LNCaP clone FGC (cell line): Measurements from ENCODE around the gene HSPA5.

Experiments used
- DNase-seq: peaks from one replicate; pipeline ENCODE4 v3.0.0-alpha.2; 2011; ENCODE audit warnings: low read depth
- H3K4me3 ChIP-seq: 2 replicates; pipeline ENCODE4 v1.5.1; 2011; ENCODE audit warnings: mild to moderate bottlenecking, low read depth, low read length, control low read depth
- TF ChIP-seq, protein P1 (sequence below): IDR thresholded peaks from 2 replicates; pipeline ENCODE4 v1.5.1; 2012; ENCODE audit warnings: mild to moderate bottlenecking; ENCODE audit not compliant: control insufficient read depth, insufficient read depth; ENCODE audit errors: extremely low read depth

HSPA5 gene

GRCh38 chr9:125258832-125259534, 17.8 kb upstream of the HSPA5 start:
- TF ChIP-seq, protein P1, sequence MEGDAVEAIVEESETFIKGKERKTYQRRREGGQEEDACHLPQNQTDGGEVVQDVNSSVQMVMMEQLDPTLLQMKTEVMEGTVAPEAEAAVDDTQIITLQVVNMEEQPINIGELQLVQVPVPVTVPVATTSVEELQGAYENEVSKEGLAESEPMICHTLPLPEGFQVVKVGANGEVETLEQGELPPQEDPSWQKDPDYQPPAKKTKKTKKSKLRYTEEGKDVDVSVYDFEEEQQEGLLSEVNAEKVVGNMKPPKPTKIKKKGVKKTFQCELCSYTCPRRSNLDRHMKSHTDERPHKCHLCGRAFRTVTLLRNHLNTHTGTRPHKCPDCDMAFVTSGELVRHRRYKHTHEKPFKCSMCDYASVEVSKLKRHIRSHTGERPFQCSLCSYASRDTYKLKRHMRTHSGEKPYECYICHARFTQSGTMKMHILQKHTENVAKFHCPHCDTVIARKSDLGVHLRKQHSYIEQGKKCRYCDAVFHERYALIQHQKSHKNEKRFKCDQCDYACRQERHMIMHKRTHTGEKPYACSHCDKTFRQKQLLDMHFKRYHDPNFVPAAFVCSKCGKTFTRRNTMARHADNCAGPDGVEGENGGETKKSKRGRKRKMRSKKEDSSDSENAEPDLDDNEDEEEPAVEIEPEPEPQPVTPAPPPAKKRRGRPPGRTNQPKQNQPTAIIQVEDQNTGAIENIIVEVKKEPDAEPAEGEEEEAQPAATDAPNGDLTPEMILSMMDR: no peak
- H3K4me3 ChIP-seq: no peak overlapping the region
- no peak for DNase-seq

- DNase-seq: no peak
- TF ChIP-seq, protein P1: no peak
- no peak overlapping the region for H3K4me3 ChIP-seq
These were observed 17.1 kb upstream of the HSPA5 start for GRCh38 chr9:125258160-125258785.

- no peak overlapping the region for H3K4me3 ChIP-seq
- TF ChIP-seq, protein P1: peak; percentile 41
- DNase-seq: no peak
These were observed 14.7 kb upstream of the HSPA5 start for GRCh38 chr9:125255781-125256391.

- TF ChIP-seq, protein P1: no peak
- no peak for DNase-seq
- H3K4me3 ChIP-seq: no peak overlapping the region
These were observed 13.1 kb upstream of the HSPA5 start for GRCh38 chr9:125254231-125254630.

- DNase-seq: no peak
- no peak overlapping the region for H3K4me3 ChIP-seq
- TF ChIP-seq, protein P1: no peak
These were observed 5.1 kb upstream of the HSPA5 start for GRCh38 chr9:125246261-125246667.

DNA sequence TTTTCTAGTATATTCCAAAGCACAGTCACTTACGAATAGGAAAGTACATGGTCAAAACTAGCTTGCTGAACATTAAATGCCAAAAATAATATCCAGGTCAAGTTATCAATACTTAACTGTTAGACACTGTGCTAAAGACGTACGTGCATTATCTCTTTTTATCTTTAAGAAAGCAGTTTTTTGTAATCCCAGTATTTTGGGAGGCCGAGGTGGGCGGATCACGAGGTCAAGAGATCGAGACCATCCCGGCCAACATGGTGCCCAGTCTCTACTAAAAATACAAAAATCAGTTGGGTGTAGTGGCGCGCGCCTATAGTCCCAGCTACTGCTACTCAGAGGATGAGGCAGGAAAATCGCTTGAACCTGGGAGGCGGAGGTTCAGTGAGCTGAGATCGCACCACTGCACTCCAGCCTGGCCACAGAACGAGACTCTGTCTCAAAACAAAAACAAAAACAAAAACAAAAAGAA, 2.7 kb upstream of the HSPA5 start:
- no peak overlapping the region for H3K4me3 ChIP-seq
- TF ChIP-seq, protein P1: no peak
- DNase-seq: no peak
